Ascending aorta (tissue), 2 donors: ENCODE measurements around the gene ZBTB7C. TPM values are rescaled to one million over a fixed set of nuclear protein-coding genes. Genes with fewer than 3 reads are reported as not detected.

Experiments used
- DNase-seq, 2 donors: peaks; one replicate each; pipeline ENCODE4 v3.0.0-alpha.2; 2019; ENCODE audit warnings: low spot score in 2 of 2
- H3K27ac ChIP-seq, 2 donors: fragments of 200-600 bp; sonication (generic); one replicate each; pipeline ENCODE4 v1.5.1; 2016 to 2017; ENCODE audit warnings: mild to moderate bottlenecking in 1 of 2
- H3K27me3 ChIP-seq: fragments of 200-600 bp; sonication (generic); one replicate; pipeline ENCODE4 v1.5.1; 2017
- H3K36me3 ChIP-seq, 2 donors: fragments of 200-600 bp; sonication (generic); one replicate each; pipeline ENCODE4 v1.5.1; 2016
- H3K4me1 ChIP-seq, 2 donors: fragments of 200-600 bp; sonication (generic); one replicate each; pipeline ENCODE4 v1.5.1; 2016 to 2017; ENCODE audit warnings: mild to moderate bottlenecking in 1 of 2
- H3K4me3 ChIP-seq, 2 donors: fragments of 200-600 bp; sonication (generic); one replicate each; pipeline ENCODE4 v1.5.1; 2016 to 2017; ENCODE audit warnings: mild to moderate bottlenecking in 1 of 2
- H3K9me3 ChIP-seq, 2 donors: fragments of 200-600 bp; sonication (generic); one replicate each; pipeline ENCODE4 v1.5.1; 2016
- intact Hi-C: fragments of 100-400 bp; cut with DNase I; formaldehyde crosslinking; loops from one replicate; pipeline ENCODE4 v1.15.1; 2023
- total RNA-seq: library from RNA; depleted of rRNA; stranded (reverse); fragments of >200 nt; gene quantifications from one replicate; pipeline ENCODE4 v1.1.0, GENCODE V29; 2016
- TF ChIP-seq, protein P1 (sequence below), 3 experiments: fragments of 200-600 bp in 2 of 3; fragments of 450-650 bp in 1 of 3; sonication (generic) in 2 of 3; IDR thresholded peaks; one replicate each; pipeline ENCODE4 v1.5.1; 2016 to 2019; ENCODE audit warnings: antibody characterized with exemption in 3 of 3, mild to moderate bottlenecking in 1 of 3, moderate library complexity in 1 of 3

ZBTB7C gene
- total RNA-seq, 1 donor from 2014 or later: 8.1 TPM

GRCh38 chr18:48023334-48024008 is 385.7 kb downstream of the ZBTB7C start:
- intact Hi-C loops: loop anchor here (2.0 to 10.0 kb wide), 3 partner anchors 91 to 641 kb away; partner anchors contain the start of gene SMAD2
- TF ChIP-seq, protein P1, sequence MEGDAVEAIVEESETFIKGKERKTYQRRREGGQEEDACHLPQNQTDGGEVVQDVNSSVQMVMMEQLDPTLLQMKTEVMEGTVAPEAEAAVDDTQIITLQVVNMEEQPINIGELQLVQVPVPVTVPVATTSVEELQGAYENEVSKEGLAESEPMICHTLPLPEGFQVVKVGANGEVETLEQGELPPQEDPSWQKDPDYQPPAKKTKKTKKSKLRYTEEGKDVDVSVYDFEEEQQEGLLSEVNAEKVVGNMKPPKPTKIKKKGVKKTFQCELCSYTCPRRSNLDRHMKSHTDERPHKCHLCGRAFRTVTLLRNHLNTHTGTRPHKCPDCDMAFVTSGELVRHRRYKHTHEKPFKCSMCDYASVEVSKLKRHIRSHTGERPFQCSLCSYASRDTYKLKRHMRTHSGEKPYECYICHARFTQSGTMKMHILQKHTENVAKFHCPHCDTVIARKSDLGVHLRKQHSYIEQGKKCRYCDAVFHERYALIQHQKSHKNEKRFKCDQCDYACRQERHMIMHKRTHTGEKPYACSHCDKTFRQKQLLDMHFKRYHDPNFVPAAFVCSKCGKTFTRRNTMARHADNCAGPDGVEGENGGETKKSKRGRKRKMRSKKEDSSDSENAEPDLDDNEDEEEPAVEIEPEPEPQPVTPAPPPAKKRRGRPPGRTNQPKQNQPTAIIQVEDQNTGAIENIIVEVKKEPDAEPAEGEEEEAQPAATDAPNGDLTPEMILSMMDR (IDR thresholded peaks at IDR 0.05): peak; percentile 15 to 51 (median 39)
- peaks cover 5 to 8% of the 10 kb centered on the region in 2 donors for H3K4me1 ChIP-seq
- no peak overlapping the region for H3K4me3 ChIP-seq
- H3K9me3 ChIP-seq: no peaks in the 10 kb centered on the region
- no peaks in the 10 kb centered on the region for H3K36me3 ChIP-seq
- no peak overlapping the region for H3K27ac ChIP-seq
- DNase-seq: peak in 1 of 2 donors; percentile 67
- no peaks in the 10 kb centered on the region for H3K27me3 ChIP-seq

GRCh38 chr18:48022531-48023329 is 386.5 kb downstream of the ZBTB7C start:
- Histone ChIP-seq H3K27ac (no peak overlapping the region), H3K36me3 (no peaks in the 10 kb centered on the region), H3K9me3 (no peaks in the 10 kb centered on the region), H3K4me1 (peaks cover 5 to 8% of the 10 kb centered on the region in 2 donors), H3K4me3 (no peak overlapping the region), H3K27me3 (no peaks in the 10 kb centered on the region)
- intact Hi-C loops: loop anchor here (2.0 to 10.0 kb wide), 3 partner anchors 90 to 642 kb away; partner anchors contain the start of gene SMAD2
- DNase-seq: peak in 1 of 2 donors; percentile 64
- TF ChIP-seq, protein P1 (IDR thresholded peaks at IDR 0.05): peak; percentile 42 to 58 (median 47)

DNA sequence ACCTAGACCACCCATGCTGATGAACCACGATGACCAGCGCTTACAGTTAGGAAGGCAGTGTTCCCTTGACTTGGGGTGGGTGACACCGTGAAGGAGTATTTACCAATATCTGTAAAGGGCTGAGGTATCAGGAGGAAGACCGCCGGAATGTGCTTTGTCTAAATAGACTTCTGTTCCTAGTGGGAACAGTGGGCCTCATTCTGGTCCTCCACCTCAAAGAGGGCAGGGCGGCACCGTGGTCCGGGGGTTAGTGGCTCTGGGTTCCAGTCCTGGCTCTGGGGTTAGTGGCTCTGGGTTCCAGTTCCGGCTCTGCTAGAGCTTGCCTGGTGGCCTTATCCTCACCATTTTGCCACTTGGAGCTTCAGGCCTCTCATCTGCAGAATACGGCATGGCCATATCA is 387.2 kb downstream of the ZBTB7C start:
- no peaks in the 10 kb centered on the region for H3K9me3 ChIP-seq
- no peaks in the 10 kb centered on the region for H3K27me3 ChIP-seq
- no peak overlapping the region for H3K27ac ChIP-seq
- H3K4me3 ChIP-seq: no peak overlapping the region
- H3K4me1 ChIP-seq: peaks cover 2 to 3% of the 10 kb centered on the region in 2 donors
- TF ChIP-seq, protein P1 (IDR thresholded peaks at IDR 0.05): no peak
- peak in 1 of 2 donors; percentile 59 for DNase-seq
- H3K36me3 ChIP-seq: no peaks in the 10 kb centered on the region
- intact Hi-C loops: loop anchor here (2.0 to 10.0 kb wide), 3 partner anchors 90 to 643 kb away; partner anchors contain the start of gene SMAD2

- DNase-seq: peak in 1 of 2 donors; percentile 25
- intact Hi-C loops: loop anchor here (5.0 to 10.0 kb wide), 2 partner anchors 89 to 643 kb away; partner anchors contain the start of gene SMAD2
These were observed 387.8 kb downstream of the ZBTB7C start for GRCh38 chr18:48021273-48021914.

More at GRCh38 chr18:48021273-48021914, 387.8 kb downstream of the ZBTB7C start:
- Histone ChIP-seq H3K27ac (no peak overlapping the region), H3K9me3 (no peaks in the 10 kb centered on the region), H3K27me3 (no peaks in the 10 kb centered on the region), H3K4me1 (peaks cover 2 to 3% of the 10 kb centered on the region in 2 donors), H3K36me3 (no peaks in the 10 kb centered on the region), H3K4me3 (no peak overlapping the region)
- TF ChIP-seq, protein P1 (IDR thresholded peaks at IDR 0.05): no peak
